HL-60 (cell line): ENCODE data around the gene PCSK4.

ENCODE experiments used
- DNase-seq, 2 experiments: peaks; one replicate each; pipeline ENCODE4 v3.0.0-alpha.2; 2010 to 2020; ENCODE audit warnings: low read depth in 1 of 2, low spot score in 1 of 2
- H3K27ac ChIP-seq: fragments of 250-450 bp; sonication (Bioruptor Pico); replicated peaks from 2 replicates; pipeline ENCODE4 v1.5.1; 2020; ENCODE audit warnings: mild to moderate bottlenecking, moderate library complexity
- H3K27me3 ChIP-seq: fragments of 250-450 bp; sonication (Bioruptor Pico); 2 replicates; pipeline ENCODE4 v1.5.1; 2021; ENCODE audit warnings: mild to moderate bottlenecking, moderate library complexity; ENCODE audit not compliant: insufficient read depth, poor library complexity, severe bottlenecking
- H3K4me3 ChIP-seq: replicated peaks from 2 replicates; pipeline ENCODE4 v1.5.1; 2011; ENCODE audit warnings: mild to moderate bottlenecking, control low read depth, low read length; ENCODE audit not compliant: insufficient read depth
- CTCF ChIP-seq: IDR thresholded peaks from one replicate; pipeline ENCODE4 v1.5.1; 2011; ENCODE audit warnings: low read length, control low read depth, inconsistent platforms; ENCODE audit not compliant: insufficient read depth
- GABPA ChIP-seq: IDR thresholded peaks from 2 replicates; pipeline ENCODE4 v1.6.1; 2012; ENCODE audit warnings: low read depth
- POLR2AphosphoS5 ChIP-seq: IDR thresholded peaks from 2 replicates; pipeline ENCODE4 v1.6.1; 2012; ENCODE audit warnings: low read depth
- SPI1 ChIP-seq: IDR thresholded peaks from 2 replicates; pipeline ENCODE4 v1.6.1; 2012; ENCODE audit warnings: low read depth, mild to moderate bottlenecking, borderline replicate concordance
- TF ChIP-seq, protein P1 (sequence below): IDR thresholded peaks from 2 replicates; pipeline ENCODE4 v1.6.1; 2012; ENCODE audit warnings: low read depth; ENCODE audit not compliant: insufficient replicate concordance

Gene PCSK4

DNA sequence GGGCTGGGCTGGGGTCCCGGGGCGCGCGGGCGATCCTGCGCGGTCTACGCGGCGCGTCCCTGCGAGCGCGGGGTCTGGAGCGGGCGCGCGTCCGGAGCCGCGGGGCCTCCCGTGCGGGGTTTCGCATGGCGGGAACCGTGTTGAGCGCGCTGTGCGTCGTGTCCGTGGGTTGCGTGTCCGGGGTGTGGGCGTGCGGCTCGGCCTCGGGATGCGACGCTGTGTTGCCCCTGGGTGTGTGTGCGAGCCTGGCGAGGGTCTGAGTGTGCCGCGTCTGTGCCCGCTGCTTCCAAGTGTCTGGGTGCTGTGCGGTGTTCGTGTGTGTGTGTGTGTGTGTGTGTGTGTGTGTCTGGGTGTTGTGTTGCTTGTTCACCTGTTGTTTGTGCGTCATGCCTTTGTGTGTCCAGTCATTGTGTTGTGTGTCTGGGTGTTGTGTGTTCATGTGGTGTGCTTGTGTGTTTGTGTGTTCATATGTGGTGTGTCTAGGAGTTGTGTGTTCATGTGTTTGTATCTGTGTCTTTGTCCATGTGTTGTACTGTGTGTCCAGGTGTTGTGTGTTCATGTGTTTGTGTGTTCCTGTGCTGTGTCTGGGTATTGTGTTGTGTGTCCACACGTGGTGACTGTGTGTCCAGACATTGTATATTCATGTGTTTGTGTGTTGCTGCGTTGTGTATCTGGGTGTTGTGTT lies 34.3 kb upstream of the PCSK4 start:
- no peak for DNase-seq
- Histone ChIP-seq H3K27ac (no peak overlapping the region), H3K4me3 (no peak overlapping the region), H3K27me3 (peaks cover 22% of the 10 kb centered on the region)
- TF ChIP-seq CTCF, result no peak
- TF ChIP-seq GABPA, result no peak
- TF ChIP-seq POLR2AphosphoS5, result no peak
- TF ChIP-seq, protein P1, sequence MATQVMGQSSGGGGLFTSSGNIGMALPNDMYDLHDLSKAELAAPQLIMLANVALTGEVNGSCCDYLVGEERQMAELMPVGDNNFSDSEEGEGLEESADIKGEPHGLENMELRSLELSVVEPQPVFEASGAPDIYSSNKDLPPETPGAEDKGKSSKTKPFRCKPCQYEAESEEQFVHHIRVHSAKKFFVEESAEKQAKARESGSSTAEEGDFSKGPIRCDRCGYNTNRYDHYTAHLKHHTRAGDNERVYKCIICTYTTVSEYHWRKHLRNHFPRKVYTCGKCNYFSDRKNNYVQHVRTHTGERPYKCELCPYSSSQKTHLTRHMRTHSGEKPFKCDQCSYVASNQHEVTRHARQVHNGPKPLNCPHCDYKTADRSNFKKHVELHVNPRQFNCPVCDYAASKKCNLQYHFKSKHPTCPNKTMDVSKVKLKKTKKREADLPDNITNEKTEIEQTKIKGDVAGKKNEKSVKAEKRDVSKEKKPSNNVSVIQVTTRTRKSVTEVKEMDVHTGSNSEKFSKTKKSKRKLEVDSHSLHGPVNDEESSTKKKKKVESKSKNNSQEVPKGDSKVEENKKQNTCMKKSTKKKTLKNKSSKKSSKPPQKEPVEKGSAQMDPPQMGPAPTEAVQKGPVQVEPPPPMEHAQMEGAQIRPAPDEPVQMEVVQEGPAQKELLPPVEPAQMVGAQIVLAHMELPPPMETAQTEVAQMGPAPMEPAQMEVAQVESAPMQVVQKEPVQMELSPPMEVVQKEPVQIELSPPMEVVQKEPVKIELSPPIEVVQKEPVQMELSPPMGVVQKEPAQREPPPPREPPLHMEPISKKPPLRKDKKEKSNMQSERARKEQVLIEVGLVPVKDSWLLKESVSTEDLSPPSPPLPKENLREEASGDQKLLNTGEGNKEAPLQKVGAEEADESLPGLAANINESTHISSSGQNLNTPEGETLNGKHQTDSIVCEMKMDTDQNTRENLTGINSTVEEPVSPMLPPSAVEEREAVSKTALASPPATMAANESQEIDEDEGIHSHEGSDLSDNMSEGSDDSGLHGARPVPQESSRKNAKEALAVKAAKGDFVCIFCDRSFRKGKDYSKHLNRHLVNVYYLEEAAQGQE, result no peak
- no peak for TF ChIP-seq SPI1

GRCh38 chr19:1523412-1524286 lies 33.5 kb upstream of the PCSK4 start, which contains the start of gene PLK5:
TSS of gene PLK5 (plus strand) at chr19:1524077. CDS start at chr19:1526997, 2,920 bp downstream.
- Histone ChIP-seq H3K27ac (no peak within 1 kb of the TSS), H3K4me3 (no peak within 1 kb of the TSS), H3K27me3 (peaks cover 22% of the 10 kb centered on the region)
- TF ChIP-seq GABPA, result no peak
- no peak for DNase-seq

- Histone ChIP-seq H3K27ac (no peak overlapping the region), H3K27me3 (peaks cover 22% of the 10 kb centered on the region), H3K4me3 (no peak overlapping the region)
- TF ChIP-seq SPI1 (no peak), GABPA (no peak), POLR2AphosphoS5 (no peak), CTCF (no peak)
- TF ChIP-seq, protein P1, result no peak
- no peak for DNase-seq
These were observed 32.7 kb upstream of the PCSK4 start for GRCh38 chr19:1522838-1523237.

GRCh38 chr19:1522061-1522460 lies 31.9 kb upstream of the PCSK4 start:
- Histone ChIP-seq H3K27ac (no peak overlapping the region), H3K4me3 (no peak overlapping the region), H3K27me3 (peaks cover 22% of the 10 kb centered on the region)
- TF ChIP-seq POLR2AphosphoS5, result no peak
- TF ChIP-seq CTCF, result no peak
- no peak for TF ChIP-seq SPI1
- no peak for TF ChIP-seq GABPA
- TF ChIP-seq, protein P1, result no peak
- DNase-seq, result no peak
